ENCODE results near the gene CHGA.

- TF ChIP-seq CREB5 (CRISPR knock-in tag; IDR thresholded peaks at IDR 0.05; ENCODE audit: low read depth) (no peak), PATZ1 (CRISPR knock-in tag; IDR thresholded peaks at IDR 0.05; ENCODE audit: borderline replicate concordance) (no peak), ESRRG (CRISPR knock-in tag; IDR thresholded peaks at IDR 0.05) (no peak), TCF4 (CRISPR knock-in tag; IDR thresholded peaks at IDR 0.05; ENCODE audit: borderline replicate concordance) (no peak), ZFP3 (CRISPR knock-in tag; IDR thresholded peaks at IDR 0.05) (no peak), ZFP30 (CRISPR knock-in tag; IDR thresholded peaks at IDR 0.05) (no peak), GLIS3 (CRISPR knock-in tag; IDR thresholded peaks at IDR 0.05) (no peak), POU6F1 (CRISPR knock-in tag; IDR thresholded peaks at IDR 0.05; ENCODE audit: borderline replicate concordance, low read depth) (no peak), SNAI2 (CRISPR knock-in tag; IDR thresholded peaks at IDR 0.05) (no peak), TSHZ2 (CRISPR knock-in tag; IDR thresholded peaks at IDR 0.05) (no peak), TOX (CRISPR knock-in tag; IDR thresholded peaks at IDR 0.05; ENCODE audit: borderline replicate concordance) (no peak), CSRNP3 (CRISPR knock-in tag; IDR thresholded peaks at IDR 0.05) (no peak), ZNF8 (CRISPR knock-in tag; IDR thresholded peaks at IDR 0.05) (no peak)
Observed at GRCh38 chr14:92973261-92973797, 50.4 kb downstream of the CHGA start.
